Measurements from ENCODE around the gene GNAQ.

The GNAQ gene

DNA sequence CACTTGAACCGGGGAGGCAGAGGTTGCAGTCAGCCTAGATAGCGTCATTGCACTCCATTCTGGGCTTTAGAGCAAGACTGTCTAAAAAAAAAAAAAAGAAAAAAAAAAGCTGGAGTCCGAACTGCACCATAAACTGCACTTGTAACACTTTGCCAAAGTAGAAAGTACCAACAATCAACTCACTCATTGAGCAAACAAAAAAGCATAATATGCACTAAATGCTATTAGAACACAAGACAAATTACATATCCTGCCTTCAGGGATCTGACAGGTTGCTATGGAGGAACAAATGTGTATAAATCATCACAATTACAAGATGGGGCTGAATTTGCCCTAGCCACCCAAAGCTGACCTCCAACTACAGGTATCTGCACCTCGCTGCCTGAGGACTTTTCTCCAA lies 27.9 kb downstream of the GNAQ start:
- no peak for DNase-seq (ENCODE audit: low read depth in 2 of 2)

DNA sequence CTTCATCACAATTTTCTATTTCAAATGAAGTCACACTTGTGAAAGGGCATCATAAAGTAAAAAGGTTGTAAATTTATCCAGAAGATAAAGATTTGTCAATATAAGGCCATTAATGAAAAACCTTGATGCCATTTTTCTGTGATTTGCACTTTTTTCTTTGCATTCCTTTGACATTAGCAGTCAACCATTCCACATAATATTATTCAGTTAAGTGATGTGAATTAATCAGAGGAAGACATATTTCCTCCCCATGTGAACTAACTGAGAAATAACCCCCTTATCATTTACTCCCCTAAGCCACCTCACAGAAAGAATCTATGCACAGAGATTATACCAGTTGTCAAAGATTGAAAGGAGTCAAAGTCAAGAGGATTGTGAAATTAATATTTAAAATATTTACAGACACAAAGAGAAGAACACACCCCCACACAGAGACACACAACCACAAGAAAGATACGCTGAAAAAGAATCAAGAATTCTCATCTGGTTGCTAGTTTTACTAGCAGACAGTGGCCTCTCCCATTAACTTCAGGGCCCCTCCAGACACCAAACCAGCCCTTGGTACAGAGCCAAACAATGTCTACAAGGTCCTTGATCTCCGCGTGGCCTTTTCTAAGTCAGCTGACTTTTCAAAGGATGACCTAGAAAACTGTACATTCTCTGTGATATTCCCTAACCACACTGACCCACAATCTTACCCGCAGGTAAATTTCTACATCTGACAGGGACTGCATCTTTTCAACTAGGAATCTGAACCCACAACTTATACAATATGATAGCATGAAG lies 29.5 kb downstream of the GNAQ start:
- no peak for DNase-seq (ENCODE audit: low read depth in 2 of 2)

DNA sequence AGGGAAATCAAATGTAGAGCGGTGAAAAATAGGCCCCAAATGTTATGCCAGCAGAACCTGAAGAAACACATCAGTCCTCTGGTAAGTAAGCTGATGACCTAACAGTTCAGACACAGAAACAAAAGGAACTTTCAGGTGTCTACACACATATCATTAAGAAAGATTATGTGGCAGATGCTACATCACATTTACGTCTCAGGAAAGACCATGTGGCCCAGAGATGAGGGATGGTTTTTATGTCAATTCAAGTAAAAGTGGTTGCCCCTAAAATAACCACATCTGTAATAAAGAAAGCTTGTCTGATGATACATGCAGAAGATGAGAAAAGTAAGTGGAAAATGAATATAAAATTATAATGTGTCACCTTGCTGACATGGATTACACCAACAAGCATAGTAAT lies 31.4 kb downstream of the GNAQ start:
- no peak for DNase-seq (ENCODE audit: low read depth in 2 of 2)

DNA sequence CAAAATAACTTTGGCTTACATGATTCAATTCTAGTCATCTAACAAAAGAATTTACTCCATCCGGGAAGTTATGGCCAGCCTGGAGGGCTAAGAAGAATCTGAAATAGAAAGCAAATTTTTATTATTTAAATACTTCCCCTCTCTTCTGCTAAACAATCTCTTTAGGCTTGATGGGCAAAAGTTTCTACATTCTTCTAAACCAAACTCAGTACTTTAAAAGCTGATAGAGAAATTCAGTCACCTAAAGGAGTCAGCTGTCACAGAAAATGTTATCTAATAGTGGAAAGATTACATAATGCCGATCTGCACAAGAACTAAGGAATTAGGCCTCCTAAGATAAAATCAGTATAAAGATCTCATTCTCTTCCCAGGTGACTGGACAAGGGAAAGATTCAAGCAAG lies 32.4 kb downstream of the GNAQ start:
- DNase-seq (ENCODE audit: low read depth in 2 of 2): no peak

DNA sequence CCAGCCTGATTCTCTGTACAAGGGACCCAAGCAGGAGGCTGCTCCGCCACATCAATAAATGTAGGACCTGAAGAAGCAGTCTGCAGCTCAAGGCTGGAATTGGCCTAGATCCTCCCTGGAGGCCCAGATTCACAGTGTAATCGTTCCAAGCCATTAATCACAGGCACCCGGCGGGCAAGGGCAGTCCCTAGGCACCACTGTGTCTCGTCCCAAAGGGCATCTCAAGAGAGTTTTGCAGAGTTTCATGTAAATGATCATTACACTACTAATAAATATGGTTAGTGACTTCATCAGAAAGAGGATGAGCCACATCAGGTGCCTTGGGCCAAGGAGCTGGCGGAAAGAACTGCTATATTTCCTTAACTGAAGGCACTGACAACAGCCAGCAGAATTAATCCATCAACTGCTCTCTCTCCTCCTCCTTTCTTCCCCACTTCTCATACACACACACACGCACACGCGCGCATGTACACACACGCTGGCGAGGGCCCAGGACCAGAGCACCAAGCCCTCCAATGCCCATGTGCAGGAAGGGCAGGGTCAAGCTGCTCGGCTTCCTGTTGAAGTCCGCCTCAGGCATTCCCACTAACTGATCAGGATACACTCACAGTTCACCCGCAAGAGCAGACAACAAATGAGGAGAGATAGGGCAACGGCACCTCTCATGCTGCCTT lies 33.9 kb downstream of the GNAQ start:
- no peak for DNase-seq (ENCODE audit: low read depth in 2 of 2)

DNA sequence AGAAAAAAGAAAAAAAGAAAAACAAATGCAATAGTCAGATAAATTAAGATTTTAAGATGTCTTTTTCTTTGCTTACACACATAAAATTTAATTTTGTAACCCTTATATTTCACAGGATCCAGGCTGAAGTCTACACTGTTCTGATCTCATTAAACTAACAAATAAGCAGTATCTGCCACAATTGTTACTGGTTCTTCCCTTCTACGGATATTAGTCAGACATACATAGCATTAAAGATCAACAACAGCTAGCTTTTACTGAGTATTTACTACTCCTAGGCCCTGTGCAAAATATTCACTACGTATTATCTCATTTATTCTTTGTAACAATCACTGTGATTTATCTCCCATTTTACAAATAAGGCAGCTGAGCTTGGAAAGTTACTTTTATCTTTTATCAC lies 34.9 kb downstream of the GNAQ start:
- no peak for DNase-seq (ENCODE audit: low read depth in 2 of 2)

DNA sequence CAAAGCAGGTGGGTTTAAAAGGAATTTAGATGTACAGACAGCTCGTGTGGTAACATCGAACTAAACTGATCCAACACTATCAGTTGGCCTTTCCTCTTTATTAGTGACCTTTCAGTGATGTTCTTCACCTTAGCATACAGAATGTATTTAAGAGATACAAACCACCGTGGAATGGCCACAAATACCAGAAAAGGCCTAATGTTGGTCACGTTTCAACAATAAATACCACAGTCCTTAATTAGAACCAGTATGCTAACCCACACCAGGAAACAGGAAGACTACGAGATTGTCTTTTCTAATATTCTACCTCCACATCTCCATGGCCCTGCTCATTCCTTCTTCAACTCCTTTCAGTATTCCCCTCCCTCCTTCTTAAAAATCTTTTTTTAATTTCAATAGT lies 40.4 kb downstream of the GNAQ start:
- DNase-seq (ENCODE audit: low read depth in 2 of 2): no peak

DNA sequence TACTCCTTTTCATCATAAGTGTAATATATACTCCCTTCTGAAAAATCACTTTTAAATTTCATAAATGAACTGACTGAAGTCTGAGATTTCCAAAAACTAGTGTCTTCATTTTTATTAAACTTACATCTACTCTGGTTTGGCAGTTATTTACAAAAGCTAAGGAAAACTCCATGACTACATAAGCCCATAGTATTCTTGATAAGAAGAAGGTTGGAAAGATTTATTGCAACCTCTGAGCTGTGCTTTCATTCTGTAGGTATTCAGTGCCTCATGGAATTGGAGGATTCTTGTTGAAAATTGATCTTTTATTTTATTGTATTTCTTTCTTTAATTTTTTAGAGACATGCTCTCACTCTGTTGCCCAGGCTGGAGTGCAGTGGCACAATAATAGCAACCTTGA lies 41.7 kb downstream of the GNAQ start:
- no peak for DNase-seq (ENCODE audit: low read depth in 2 of 2)

DNA sequence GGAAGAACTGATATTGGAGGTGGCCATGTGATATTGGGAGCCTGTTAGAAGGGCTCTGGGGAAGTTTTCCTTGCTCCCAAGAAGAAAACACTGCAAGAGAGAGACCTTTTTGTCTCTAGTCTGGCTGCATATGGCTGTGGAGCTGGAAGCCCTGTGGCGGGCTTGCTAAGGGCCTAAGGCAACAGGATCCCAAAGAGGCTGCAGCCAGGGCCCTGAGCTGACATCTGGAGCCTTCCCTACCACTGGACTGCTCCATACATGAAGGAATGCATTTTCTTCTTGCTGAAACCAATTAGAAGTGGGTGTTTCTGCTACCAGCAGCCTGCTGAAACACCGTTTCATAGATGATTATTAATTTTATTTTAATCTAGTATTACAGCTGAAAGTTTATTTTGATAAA lies 42.2 kb downstream of the GNAQ start:
- DNase-seq (ENCODE audit: low read depth in 2 of 2): no peak

DNA sequence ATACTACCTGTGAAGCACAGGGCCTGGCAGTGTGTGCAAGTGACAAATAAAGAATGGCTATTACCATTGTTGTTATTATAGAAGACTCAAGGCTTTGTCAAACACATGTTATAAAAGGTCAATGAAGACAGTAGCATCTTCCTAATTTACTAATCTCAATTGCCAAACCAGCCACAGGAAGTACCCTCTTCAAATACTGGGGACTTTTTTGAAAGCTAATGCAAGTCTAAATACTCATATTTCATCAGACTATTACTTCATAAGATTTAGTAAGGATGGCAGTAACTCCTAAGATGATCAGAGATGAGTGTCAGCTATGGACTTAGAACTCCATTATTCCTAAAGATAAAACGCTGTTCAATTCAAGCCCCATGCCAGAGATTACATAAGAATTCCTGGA lies 43.0 kb downstream of the GNAQ start:
- no peak for DNase-seq (ENCODE audit: low read depth in 2 of 2)

DNA sequence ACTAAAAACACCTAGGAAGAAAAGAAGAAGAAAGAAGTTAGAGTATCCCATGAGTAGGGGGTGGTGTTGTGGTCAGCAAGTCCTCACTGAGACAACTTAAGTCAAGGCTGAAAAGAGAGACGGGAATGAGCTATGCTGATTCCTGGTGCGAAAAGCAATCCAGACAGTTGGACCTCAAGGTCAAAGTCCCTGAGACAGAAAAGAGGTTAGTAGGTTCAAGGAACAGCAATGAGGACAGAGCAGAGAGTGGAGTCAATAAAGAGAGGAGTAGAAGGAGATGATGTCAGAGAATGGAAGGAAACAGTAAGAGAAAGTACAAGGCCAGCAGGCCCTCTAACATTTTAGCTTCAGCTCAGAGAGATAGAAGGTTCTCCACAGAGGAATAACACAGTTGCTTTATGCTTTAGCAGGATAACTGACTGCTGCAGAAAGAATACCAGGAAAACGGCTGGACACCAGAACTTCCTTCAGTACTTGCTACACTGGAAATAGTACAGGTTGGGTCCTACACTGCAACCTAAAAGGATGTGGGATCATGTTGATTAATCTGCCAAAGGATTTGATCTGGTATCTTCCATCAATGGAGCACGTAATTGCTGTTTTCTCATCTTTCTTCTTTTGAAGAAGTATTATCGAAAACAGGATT lies 43.6 kb downstream of the GNAQ start:
- no peak for DNase-seq (ENCODE audit: low read depth in 2 of 2)

DNA sequence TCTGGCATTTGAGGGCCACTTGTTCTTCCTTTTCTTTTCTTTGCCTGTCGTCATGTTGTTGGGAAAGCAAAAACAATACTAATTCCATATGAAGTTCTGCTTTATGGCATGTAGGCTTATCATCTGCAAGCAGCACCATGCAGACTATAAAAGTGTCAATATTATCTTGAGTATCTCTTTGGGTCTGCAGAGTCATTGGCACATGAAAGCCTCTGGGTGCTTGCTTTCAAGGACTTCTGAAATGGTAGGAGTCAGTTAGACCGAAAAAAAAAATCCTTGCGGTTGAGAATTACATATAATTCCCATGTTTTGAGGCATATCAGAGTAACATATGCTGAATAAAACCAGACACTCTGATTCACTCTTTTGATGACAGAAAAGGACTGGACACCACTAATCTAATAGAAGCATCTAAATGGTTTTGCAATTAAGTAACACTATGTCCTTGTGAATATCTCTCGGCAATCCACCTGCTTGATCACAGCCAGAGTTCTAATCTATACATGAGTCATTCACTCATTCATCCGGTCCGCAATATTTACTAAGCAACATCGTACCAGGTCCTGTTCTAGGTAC lies 44.4 kb downstream of the GNAQ start:
- DNase-seq (ENCODE audit: low read depth in 2 of 2): no peak

DNA sequence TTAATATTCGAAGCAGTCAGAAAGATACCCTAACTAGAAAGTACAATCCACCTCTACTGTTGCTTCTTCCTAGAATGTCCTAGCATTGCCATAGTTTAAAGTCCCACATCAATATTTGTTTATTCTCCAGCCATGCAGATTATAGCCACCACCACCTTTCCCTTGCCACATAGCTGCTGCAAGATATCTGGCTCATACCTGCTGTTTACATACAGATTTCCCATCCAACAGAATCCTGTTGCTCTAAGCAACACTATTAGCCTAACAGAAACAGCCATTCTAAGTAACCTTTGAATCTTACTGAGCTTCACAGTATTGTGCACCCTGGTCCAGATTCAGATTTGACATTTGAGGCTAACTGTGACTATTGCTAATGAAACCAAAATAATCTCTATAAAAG lies 45.6 kb downstream of the GNAQ start:
- DNase-seq (ENCODE audit: low read depth in 2 of 2): no peak

DNA sequence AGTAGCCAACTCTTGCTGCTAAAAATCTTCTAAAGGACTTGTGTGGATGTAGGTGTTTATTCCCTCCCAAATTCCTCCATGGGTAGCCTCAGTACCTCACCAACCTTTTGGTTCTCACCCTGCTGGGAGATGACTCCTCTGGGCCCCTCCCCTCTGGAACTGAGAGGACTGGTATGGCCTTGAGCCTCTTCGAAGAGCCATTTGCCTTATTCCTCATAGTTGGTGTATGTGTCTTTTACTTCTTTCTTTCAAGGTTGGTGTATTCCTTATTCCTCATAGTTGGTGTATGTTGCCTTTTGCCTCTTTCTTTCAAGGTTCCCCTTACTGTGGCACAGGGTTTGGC lies 48.3 kb downstream of the GNAQ start:
- DNase-seq (ENCODE audit: low read depth in 2 of 2): no peak

DNA sequence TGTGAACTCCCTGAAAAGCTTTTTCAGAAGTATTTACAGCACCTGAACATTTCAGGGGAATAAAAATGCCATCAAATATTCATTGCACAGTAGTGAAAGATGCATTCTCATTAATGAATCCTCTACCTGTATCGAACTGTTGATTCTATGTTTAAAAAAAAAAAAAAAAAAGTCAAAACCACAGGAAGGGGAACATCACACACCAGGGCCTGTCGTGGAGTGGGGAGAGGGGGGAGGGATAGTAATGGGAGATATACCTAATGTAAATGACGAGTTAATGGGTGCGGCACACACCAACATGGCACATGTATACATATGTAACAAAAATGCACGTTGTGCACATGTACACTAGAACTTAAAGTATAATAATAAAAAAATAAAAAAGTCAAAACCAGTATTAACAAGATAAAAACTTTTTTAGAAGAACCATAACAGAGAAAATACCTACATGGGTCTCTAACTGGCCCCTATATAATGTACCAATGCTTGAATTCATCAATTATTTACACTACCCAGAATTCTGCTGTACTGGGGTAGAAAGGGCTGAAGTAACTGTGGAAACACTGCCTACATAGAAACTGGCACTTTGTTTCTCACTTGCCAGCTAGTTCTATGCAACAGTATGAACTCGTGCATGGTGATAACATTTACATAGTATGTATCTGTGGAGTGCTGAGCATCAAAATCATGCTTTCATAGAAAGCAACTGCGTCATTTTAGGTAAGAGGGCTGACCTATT lies 48.9 kb downstream of the GNAQ start:
- no peak for DNase-seq (ENCODE audit: low read depth in 2 of 2)

DNA sequence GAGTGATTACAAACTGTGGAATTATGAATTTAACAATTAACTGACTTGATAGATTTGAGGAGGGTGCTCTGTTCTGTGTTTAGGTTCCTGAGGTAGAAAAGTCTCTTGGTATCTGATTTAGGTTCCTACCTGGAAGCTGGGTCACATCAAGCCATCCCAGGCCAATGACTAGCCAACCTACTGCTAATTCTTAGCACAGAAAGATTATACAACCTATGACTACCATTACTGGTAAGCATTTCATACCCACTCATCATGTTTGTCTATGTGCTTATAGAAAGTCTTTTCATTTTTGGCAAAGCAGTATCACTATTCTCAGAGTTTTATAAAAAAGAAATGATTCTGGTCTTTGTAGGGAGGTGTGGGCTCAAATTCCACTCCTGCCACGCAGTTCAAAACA lies 49.7 kb downstream of the GNAQ start:
- DNase-seq (ENCODE audit: low read depth in 2 of 2): no peak

DNA sequence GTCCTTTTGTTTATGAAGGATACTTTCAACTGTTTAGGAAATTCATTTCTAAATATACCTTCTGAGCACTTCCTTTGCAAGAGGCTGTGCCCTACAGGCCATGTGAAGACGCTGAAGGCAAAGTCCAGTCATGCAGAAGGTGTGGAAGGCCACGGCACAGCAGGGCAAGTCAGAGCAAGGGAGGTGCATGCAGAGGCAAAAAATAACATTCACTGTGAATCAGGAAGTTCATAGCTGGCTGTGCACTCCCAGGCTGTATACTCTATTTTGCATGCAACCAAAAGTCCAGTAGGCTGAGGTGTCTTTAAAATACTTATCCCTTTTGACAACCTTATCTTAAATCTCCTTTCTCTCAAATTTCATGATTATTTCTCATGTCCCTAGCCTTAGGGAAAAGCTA lies 50.3 kb downstream of the GNAQ start:
- DNase-seq (ENCODE audit: low read depth in 2 of 2): no peak

DNA sequence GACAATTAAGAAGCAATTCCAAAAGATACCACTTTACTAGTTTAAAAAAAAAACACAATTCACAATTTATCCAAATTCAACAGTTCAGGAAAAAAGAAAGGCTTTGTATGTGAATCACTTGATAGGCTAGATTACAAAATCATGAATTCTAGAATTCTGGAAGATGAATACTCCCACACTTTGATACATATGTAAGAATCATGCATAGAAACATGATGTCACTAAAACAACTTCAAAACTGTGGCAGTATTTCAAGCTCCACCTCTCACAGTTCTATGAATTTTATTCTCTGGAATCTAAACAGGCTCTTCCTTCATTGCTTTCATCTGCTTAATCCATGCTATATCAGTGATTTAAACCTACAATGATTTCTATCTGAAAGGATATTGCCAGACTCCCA lies 51.0 kb downstream of the GNAQ start:
- no peak for DNase-seq (ENCODE audit: low read depth in 2 of 2)

DNA sequence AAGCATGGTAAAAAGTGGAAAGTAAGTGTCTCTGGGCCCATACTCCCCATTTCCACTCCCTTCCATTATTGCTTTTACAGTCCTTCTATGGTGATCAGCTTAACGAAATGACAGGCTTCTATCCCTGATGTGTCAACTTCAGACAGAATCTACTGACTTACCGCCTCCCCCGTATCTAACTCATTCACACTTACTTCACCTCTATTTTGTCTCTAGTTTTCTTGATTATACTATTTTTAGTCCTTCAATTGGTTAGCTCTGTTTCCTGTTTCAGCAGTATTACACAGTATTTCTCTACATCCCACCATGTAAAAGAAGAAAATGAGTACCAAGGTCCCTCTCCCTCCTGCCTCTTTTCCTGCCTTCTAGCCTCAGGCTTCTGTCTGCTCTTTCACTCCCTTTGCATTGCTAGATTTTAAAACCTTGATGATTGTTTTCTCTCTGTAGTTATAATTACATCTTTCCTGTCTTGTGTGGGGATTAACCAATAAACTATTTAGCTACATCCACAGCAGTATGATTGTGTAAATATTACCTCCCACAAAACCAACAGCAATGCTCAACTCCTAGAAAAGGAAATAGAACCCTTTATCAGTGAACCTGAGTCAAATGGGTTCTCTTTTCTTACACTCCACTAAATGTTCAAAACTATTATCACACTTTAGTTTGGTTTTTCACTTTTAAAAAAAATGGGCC lies 53.4 kb downstream of the GNAQ start:
- no peak for DNase-seq (ENCODE audit: low read depth in 2 of 2)

DNA sequence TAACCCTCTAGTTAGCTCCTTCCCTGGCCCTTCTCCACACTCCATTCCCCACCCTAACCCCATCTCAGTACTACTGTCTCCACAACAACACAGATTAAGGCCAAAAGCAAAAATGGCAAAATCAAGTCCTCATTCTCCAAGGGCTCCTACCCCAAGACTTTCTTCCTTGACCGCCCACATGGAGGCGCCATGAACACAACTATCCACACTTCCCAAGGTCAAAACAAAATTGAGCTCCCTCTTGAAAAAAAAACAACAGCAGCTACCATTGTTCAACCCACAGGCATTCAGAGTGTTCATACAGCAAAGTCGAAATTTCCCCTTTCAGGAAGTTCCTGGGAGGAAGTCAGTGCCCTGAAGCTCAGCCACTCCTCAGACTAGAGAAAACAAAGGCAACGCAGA lies 54.4 kb downstream of the GNAQ start:
- peak; percentile 3 to 24 for DNase-seq (ENCODE audit: low read depth in 2 of 2)

DNA sequence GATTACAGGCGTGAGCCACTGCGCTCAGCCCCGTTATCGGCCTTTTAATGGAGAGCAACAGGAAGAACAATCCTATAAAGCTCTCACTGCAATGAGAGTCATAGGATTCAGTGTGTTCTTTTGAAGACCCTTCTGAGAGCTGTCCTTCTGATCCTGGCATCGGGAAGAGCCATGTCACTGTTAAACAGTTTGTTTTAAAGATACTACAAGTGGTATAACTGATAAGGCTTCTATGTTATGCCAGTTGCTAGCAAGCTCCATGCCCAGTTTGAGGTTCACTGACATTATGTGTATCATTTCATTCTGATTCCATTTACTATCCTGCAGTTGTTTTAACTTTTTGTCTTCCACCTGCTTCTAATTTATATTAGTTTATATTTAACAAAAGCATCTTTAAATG lies 55.8 kb downstream of the GNAQ start:
- DNase-seq (ENCODE audit: low read depth in 2 of 2): no peak

DNA sequence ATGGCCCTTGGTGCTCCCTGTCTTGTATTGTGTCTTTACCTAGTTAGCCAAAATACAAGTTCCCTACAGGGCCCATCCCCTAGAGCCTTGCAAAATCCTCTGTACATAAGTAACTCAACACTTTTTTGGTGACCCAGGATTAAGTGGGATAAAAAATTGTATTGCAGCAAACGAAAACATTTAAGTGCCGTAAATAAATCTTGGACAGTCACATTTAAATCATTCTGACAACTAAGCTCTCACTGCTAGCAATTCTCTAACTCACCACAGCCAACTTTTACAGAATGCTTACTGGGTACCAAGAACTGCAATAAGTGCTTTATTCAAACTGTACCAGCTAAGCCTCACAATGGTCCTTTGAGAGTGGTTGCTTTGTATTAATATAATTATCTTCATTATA lies 56.6 kb downstream of the GNAQ start:
- no peak for DNase-seq (ENCODE audit: low read depth in 2 of 2)
